ENCODE results near the gene KCNQ4. TPM values are rescaled to one million over a fixed set of nuclear protein-coding genes. Genes with fewer than 3 reads are reported as not detected.

Gene KCNQ4
- total and polyA plus RNA-seq, 2 donors (not counting 3 experiments of a cell fraction or from before 2014, with no cell fraction given) = 0.06 to 0.07 TPM

DNA sequence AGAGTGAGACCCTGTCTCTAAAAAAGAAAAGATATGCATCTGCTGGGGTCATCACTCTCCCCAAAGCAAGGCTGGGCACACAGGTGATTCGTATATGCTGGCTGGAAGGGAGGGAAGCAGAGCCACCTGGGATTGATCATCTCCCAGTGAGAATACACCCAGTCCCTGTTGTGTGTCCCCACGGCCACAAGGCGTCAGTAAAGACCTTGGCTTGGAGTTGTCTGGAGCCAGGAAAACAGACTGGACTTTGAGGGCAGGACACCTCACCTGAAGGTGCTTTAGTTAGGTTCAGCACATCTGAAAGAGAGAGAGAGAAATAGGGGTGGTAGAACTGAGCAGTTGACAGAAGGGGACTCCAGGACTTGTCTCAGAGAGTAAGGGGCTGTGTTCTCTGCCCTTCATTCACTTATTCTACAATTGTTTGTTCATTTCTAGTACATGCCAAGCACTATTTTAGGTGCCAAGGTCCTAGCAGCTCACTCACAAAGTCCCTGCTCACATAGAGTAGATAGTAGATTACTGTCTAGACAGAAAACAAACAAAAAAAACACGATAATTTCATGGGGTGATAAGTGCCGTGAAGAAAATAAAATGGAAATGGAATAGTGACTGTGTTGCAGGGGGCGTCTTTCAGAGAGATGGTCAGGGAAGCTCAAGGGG, 65.1 kb downstream of the KCNQ4 start:
- CTCF ChIA-PET = interaction anchor here (0.6 to 23.4 kb wide), 11 partner anchors 10 to 218 kb away, joined by 3 to 898 read pairs (median 5); partner anchors contain the start of gene CITED4
- FAIRE-seq = peak; percentile 84
- intact Hi-C loops (cut with micrococcal nuclease) (loop anchor here (1.0 to 5.0 kb wide), 4 partner anchors 104 to 274 kb away; partner anchors contain the start of genes NFYC and RIMS3), dilution Hi-C loops (cut with MboI; ENCODE audit: extremely low pct_ligation_motif_present, low sequenced_read_pairs) (no loop called here)
- H3K9ac ChIP-seq (replicated peaks; ENCODE audit: extremely low read depth, insufficient read depth, low read length) = no peak overlapping the region
- no peaks in the 10 kb centered on the region for H4K20me1 ChIP-seq (replicated peaks; ENCODE audit: control insufficient read depth, extremely low read depth, insufficient read depth, low read length)
- H3K79me2 ChIP-seq (ENCODE audit: control insufficient read depth, insufficient read depth, low read length) = no peaks in the 10 kb centered on the region
- no peak overlapping the region for H3K4me2 ChIP-seq (ENCODE audit: insufficient read depth, low read length)
- H2AFZ ChIP-seq (ENCODE audit: low read depth, low read length) = no peak overlapping the region
- peaks cover 14 to 21% of the 10 kb centered on the region in 2 experiments for H3K27me3 ChIP-seq (ENCODE audit: control insufficient read depth in 2 of 2, insufficient read depth in 2 of 2, low read length in 2 of 2)
- H3K9me1 ChIP-seq (replicated peaks; ENCODE audit: control insufficient read depth, extremely low read depth, insufficient read depth, low read length) = no peaks in the 10 kb centered on the region
- peak; percentile 62 for DNase-seq (ENCODE audit: low read depth, low spot score)
- H3K4me1 ChIP-seq (ENCODE audit: control insufficient read depth, extremely low read depth, insufficient read depth, low read length) = peaks cover 3% of the 10 kb centered on the region
- POLR2A ChIA-PET = no interaction called here
- H3K27ac ChIP-seq (ENCODE audit: insufficient read depth, low read depth, low read length) = no peak overlapping the region
- no peaks in the 10 kb centered on the region for H3K36me3 ChIP-seq (ENCODE audit: control insufficient read depth in 2 of 2, extremely low read depth in 1 of 2, insufficient read depth in 2 of 2, low read length in 2 of 2)
- no peak overlapping the region for H3K4me3 ChIP-seq (replicated peaks in 1 of 3; ENCODE audit: insufficient read depth in 1 of 3, low read depth in 1 of 3, low read length in 3 of 3)
- BruUV-seq (replicated peaks) = no TSS peak
- no peaks in the 10 kb centered on the region for H3K9me3 ChIP-seq (replicated peaks; ENCODE audit: control insufficient read depth, insufficient read depth, low read length)
- TF ChIP-seq FOS (IDR thresholded peaks at IDR 0.05; ENCODE audit: borderline replicate concordance, insufficient read depth, low read length) = no peak
- TF ChIP-seq GATA2 (IDR thresholded peaks at IDR 0.05; ENCODE audit: insufficient read depth, insufficient read length, low read depth, low read length) = no peak
- TF ChIP-seq EZH2 (IDR thresholded peaks at IDR 0.05; ENCODE audit: borderline replicate concordance, low read depth, low read length, severe bottlenecking) = no peak
- TF ChIP-seq, protein P1, sequence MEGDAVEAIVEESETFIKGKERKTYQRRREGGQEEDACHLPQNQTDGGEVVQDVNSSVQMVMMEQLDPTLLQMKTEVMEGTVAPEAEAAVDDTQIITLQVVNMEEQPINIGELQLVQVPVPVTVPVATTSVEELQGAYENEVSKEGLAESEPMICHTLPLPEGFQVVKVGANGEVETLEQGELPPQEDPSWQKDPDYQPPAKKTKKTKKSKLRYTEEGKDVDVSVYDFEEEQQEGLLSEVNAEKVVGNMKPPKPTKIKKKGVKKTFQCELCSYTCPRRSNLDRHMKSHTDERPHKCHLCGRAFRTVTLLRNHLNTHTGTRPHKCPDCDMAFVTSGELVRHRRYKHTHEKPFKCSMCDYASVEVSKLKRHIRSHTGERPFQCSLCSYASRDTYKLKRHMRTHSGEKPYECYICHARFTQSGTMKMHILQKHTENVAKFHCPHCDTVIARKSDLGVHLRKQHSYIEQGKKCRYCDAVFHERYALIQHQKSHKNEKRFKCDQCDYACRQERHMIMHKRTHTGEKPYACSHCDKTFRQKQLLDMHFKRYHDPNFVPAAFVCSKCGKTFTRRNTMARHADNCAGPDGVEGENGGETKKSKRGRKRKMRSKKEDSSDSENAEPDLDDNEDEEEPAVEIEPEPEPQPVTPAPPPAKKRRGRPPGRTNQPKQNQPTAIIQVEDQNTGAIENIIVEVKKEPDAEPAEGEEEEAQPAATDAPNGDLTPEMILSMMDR (IDR thresholded peaks at IDR 0.05; ENCODE audit: extremely low read depth in 1 of 2, insufficient read depth in 1 of 2, low read depth in 1 of 2, low read length in 2 of 2) = peak; percentile 86 to 94
- no peak for TF ChIP-seq MAX (IDR thresholded peaks at IDR 0.05; ENCODE audit: insufficient read depth, insufficient read length)
